Cardiac muscle cell (in vitro differentiated cells and primary cell): ENCODE measurements around the gene ARHGEF2. TPM values are rescaled to one million over a fixed set of nuclear protein-coding genes. Genes with fewer than 3 reads are reported as not detected.

Experiments
- DNase-seq, 2 donors: peaks; one replicate each; pipeline versions ENCODE4 v3.0.0 to v3.0.0-alpha.2; 2010 to 2017; ENCODE audit warnings: low read depth in 1 of 2, low spot score in 1 of 2
- H3K27ac ChIP-seq: fragments of 200-600 bp; sonication (generic); 2 replicates; pipeline ENCODE4 v1.5.1; 2016
- H3K27me3 ChIP-seq: fragments of 200-600 bp; sonication (generic); 2 replicates; pipeline ENCODE4 v1.6.0; 2016; ENCODE audit warnings: control low read depth
- H3K36me3 ChIP-seq: fragments of 200-600 bp; sonication (generic); 2 replicates; pipeline ENCODE4 v1.5.1; 2016; ENCODE audit warnings: control low read depth
- H3K4me1 ChIP-seq: fragments of 200-600 bp; sonication (generic); 2 replicates; pipeline ENCODE4 v1.8.1; 2017; ENCODE audit warnings: low read depth, mild to moderate bottlenecking, mixed run types
- H3K4me3 ChIP-seq: fragments of 200-600 bp; sonication (generic); 2 replicates; pipeline ENCODE4 v1.5.1; 2016; ENCODE audit warnings: mild to moderate bottlenecking
- H3K9me3 ChIP-seq: fragments of 200-600 bp; sonication (generic); 2 replicates; pipeline ENCODE4 v1.5.1; 2017; ENCODE audit warnings: low read depth, mild to moderate bottlenecking, control low read depth
- CTCF ChIP-seq: IDR thresholded peaks from 2 replicates; pipeline ENCODE4 v1.5.1; 2012; ENCODE audit warnings: low read depth, mild to moderate bottlenecking, low read length
- polyA plus RNA-seq: library from polyadenylated mRNA; unstranded; fragments of >200 nt; fragmentation: Nextera tagmentation; extraction: Ambion mirVana; gene quantifications from 2 replicates; pipeline ENCODE4 v1.2.1, GENCODE V29; 2016
- total RNA-seq: library from RNA; depleted of rRNA; stranded (reverse); fragments of >200 nt; gene quantifications from 2 replicates; pipeline ENCODE4 v1.2.3, GENCODE V29; 2016

Gene ARHGEF2
- total and polyA plus RNA-seq, 2 experiments from 2014 or later = 38.6 to 126 TPM

GRCh38 chr1:155946633-155947219 is 31.6 kb downstream of the ARHGEF2 start:
- no peaks in the 10 kb centered on the region for H3K4me1 ChIP-seq
- peaks cover 49% of the 10 kb centered on the region for H3K36me3 ChIP-seq
- no peaks in the 10 kb centered on the region for H3K9me3 ChIP-seq
- peak overlapping the region; percentile 81 for H3K27ac ChIP-seq
- H3K27me3 ChIP-seq = no peaks in the 10 kb centered on the region
- no peak overlapping the region for H3K4me3 ChIP-seq
- DNase-seq = no peak
- TF ChIP-seq CTCF = no peak

- peaks cover 14% of the 10 kb centered on the region for H3K4me1 ChIP-seq
- no peak for DNase-seq
These were observed 33.9 kb downstream of the ARHGEF2 start for GRCh38 chr1:155944444-155944799.

GRCh38 chr1:155942578-155943141 is 35.7 kb downstream of the ARHGEF2 start:
- TF ChIP-seq CTCF = no peak
- H3K4me1 ChIP-seq = peaks cover 18% of the 10 kb centered on the region
- peaks cover 12% of the 10 kb centered on the region for H3K36me3 ChIP-seq
- DNase-seq = no peak
- peak overlapping the region; percentile 55 for H3K27ac ChIP-seq
- no peaks in the 10 kb centered on the region for H3K9me3 ChIP-seq
- H3K4me3 ChIP-seq = no peak overlapping the region
- no peaks in the 10 kb centered on the region for H3K27me3 ChIP-seq

More at GRCh38 chr1:155944444-155944799, 33.9 kb downstream of the ARHGEF2 start:
- H3K27me3 ChIP-seq = no peaks in the 10 kb centered on the region
- H3K9me3 ChIP-seq = no peaks in the 10 kb centered on the region
- TF ChIP-seq CTCF = no peak
- H3K27ac ChIP-seq = peak overlapping the region; percentile 81
- H3K4me3 ChIP-seq = no peak overlapping the region
- peaks cover 26% of the 10 kb centered on the region for H3K36me3 ChIP-seq

GRCh38 chr1:155941845-155942531 is 36.4 kb downstream of the ARHGEF2 start:
- Histone ChIP-seq H3K9me3 (no peaks in the 10 kb centered on the region), H3K27me3 (no peaks in the 10 kb centered on the region), H3K27ac (peak overlapping the region; percentile 55), H3K4me3 (no peak overlapping the region), H3K36me3 (peaks cover 6% of the 10 kb centered on the region), H3K4me1 (peaks cover 18% of the 10 kb centered on the region)
- no peak for TF ChIP-seq CTCF
- DNase-seq = no peak

- Histone ChIP-seq H3K27ac (peak within 1 kb of the TSS; percentile 75), H3K27me3 (no peaks in the 10 kb centered on the region), H3K4me3 (no peak within 1 kb of the TSS), H3K9me3 (no peaks in the 10 kb centered on the region), H3K36me3 (no peaks in the 10 kb centered on the region), H3K4me1 (peaks cover 18% of the 10 kb centered on the region)
- TF ChIP-seq CTCF = no peak
- no peak for DNase-seq
These were observed 37.1 kb downstream of the ARHGEF2 start, which contains the start of gene RXFP4 for GRCh38 chr1:155940993-155941844. Gene RXFP4 (plus strand): TSS chr1:155941638. CDS start chr1:155941710, 72 bp downstream.
